Upper lobe of left lung (tissue), 6 donors: Measurements from ENCODE around the gene PRPF40B. TPM values are rescaled to one million over a fixed set of nuclear protein-coding genes. Genes with fewer than 3 reads are reported as not detected.

Experiments
- ATAC-seq, 2 donors: fragments of 200-7000 bp; cut with Tn5 transposase; one replicate each; pipeline ENCODE4 v1.9.1; 2022; ENCODE audit warnings: mild to moderate bottlenecking in 2 of 2, moderate library complexity in 2 of 2; ENCODE audit not compliant: low FRiP score in 2 of 2
- DNase-seq, 2 donors: peaks; one replicate each; pipeline ENCODE4 v3.0.0-alpha.2; 2019 to 2020
- H3K27ac ChIP-seq, 4 donors: fragments of 200-600 bp; sonication (generic); one replicate each; pipeline ENCODE4 v1.5.1; 2016 to 2019
- H3K27me3 ChIP-seq, 4 donors: fragments of 200-600 bp; sonication (generic); one replicate each; pipeline ENCODE4 v1.5.1; 2017 to 2019
- H3K36me3 ChIP-seq, 4 donors: fragments of 200-600 bp; sonication (generic); one replicate each; pipeline ENCODE4 v1.5.1; 2016 to 2019
- H3K4me1 ChIP-seq, 4 donors: fragments of 200-600 bp; sonication (generic); one replicate each; pipeline ENCODE4 v1.5.1; 2018 to 2019
- H3K4me3 ChIP-seq, 4 donors: fragments of 200-600 bp; sonication (generic); one replicate each; pipeline ENCODE4 v1.5.1; 2017 to 2019; ENCODE audit warnings: mild to moderate bottlenecking in 2 of 4, moderate library complexity in 1 of 4
- H3K9me3 ChIP-seq, 4 donors: fragments of 200-600 bp; sonication (generic); one replicate each; pipeline ENCODE4 v1.5.1; 2018 to 2019
- EP300 ChIP-seq, 4 donors: sonication (generic); formaldehyde crosslinking; IDR thresholded peaks; one replicate each; pipeline ENCODE4 v1.5.1; 2017; ENCODE audit warnings: antibody characterized with exemption in 4 of 4, control low read depth in 2 of 4
- POLR2A ChIP-seq, 4 donors: fragments of 450-650 bp; IDR thresholded peaks; one replicate each; pipeline ENCODE4 v1.5.1; 2016 to 2017; ENCODE audit warnings: antibody characterized with exemption in 4 of 4, mild to moderate bottlenecking in 2 of 4
- POLR2AphosphoS5 ChIP-seq, 2 donors: sonication (generic); formaldehyde crosslinking; IDR thresholded peaks; one replicate each; pipeline ENCODE4 v1.5.1; 2017; ENCODE audit warnings: antibody characterized with exemption in 2 of 2
- WGBS, 2 donors: methylation state at CpG; one replicate each; pipeline ENCODE4 v1.1.5; 2017 to 2018; 5-methylcytosine and 5-hydroxymethylcytosine counted together
- total RNA-seq, 6 donors: library from RNA; depleted of rRNA in 4 of 6; stranded (reverse); fragments of >200 nt in 4 of 6; gene quantifications; one replicate each; pipeline versions ENCODE4 v1.1.0 to v1.2.1, GENCODE V29; 2016 to 2021
- TF ChIP-seq, protein P1 (sequence below), 6 experiments: fragments of 450-650 bp in 4 of 6; fragments of 200-600 bp in 2 of 6; sonication (generic) in 2 of 6; IDR thresholded peaks; one replicate each; pipeline ENCODE4 v1.5.1; 2016 to 2019; ENCODE audit warnings: antibody characterized with exemption in 6 of 6
- donor health status: DM: no; HTN: no; CAD: no; lungs with moderate emphysema.
- donor health status: DM: no; HTN: yes; CAD: no; lungs with severe emphysema.

The PRPF40B gene
- total RNA-seq = 10 to 100 TPM; 10.8 to 63.9 (median 16.9) TPM

DNA sequence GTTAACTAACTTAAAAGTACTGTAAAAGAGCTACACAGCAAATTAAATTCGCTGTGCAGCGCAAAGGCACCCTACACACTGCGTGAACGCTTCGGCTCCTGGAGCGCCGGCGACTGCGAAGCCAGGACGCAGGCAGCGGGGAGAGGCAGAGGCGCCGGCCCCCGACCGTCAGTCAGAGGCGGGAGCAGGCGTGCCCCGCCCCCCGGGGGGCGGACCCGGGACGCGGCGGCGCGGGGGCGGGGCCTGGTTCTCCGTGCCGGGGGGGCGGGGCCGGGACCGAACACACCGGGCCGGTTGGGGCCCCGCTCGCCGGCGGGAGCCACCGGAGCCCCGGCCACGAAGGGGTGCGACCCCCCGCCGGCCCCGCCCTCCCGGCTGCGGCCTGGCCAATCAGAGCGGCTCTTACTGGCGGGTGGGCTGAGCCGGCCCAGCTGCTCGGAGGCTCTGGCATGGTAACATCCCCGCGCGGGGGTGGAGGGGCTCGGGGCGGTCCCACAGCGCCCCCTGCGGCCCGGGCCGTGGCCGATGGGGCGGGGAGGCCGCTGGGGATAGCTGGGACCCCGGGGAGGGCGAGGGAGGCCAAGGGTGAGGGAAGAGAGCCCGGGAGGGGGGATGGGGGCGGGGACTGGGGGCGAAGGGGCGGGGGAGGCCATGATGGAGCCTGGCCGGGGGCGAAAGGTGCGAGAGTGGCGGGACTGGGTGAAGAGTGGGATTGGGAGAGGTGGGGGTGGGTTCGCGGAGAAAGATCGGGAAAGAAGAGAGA is at the start of gene PRPF40B:
Gene PRPF40B, plus strand, starts transcription at position 420 of the 763 bp plus-strand sequence. Its CDS starts 30 bp downstream, at position 450.
- Histone ChIP-seq H3K36me3 (no peaks in the 10 kb centered on the region), H3K4me1 (peaks cover 10 to 25% (median 14%) of the 10 kb centered on the region in 4 donors), H3K4me3 (peak within 1 kb of the TSS; percentile 50 to 71 (median 66)), H3K27me3 (no peaks in the 10 kb centered on the region), H3K27ac (peak within 1 kb of the TSS; percentile 76 to 88 (median 83)), H3K9me3 (no peaks in the 10 kb centered on the region)
- DNase-seq (peak; percentile 94 to 97), ATAC-seq (peak; percentile 93 to 96)
- TF ChIP-seq EP300 (IDR thresholded peaks at IDR 0.05) = no peak
- TF ChIP-seq, protein P1, sequence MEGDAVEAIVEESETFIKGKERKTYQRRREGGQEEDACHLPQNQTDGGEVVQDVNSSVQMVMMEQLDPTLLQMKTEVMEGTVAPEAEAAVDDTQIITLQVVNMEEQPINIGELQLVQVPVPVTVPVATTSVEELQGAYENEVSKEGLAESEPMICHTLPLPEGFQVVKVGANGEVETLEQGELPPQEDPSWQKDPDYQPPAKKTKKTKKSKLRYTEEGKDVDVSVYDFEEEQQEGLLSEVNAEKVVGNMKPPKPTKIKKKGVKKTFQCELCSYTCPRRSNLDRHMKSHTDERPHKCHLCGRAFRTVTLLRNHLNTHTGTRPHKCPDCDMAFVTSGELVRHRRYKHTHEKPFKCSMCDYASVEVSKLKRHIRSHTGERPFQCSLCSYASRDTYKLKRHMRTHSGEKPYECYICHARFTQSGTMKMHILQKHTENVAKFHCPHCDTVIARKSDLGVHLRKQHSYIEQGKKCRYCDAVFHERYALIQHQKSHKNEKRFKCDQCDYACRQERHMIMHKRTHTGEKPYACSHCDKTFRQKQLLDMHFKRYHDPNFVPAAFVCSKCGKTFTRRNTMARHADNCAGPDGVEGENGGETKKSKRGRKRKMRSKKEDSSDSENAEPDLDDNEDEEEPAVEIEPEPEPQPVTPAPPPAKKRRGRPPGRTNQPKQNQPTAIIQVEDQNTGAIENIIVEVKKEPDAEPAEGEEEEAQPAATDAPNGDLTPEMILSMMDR (IDR thresholded peaks at IDR 0.05) = peak; percentile 57 to 79 (median 66)
- TF ChIP-seq POLR2AphosphoS5 (IDR thresholded peaks at IDR 0.05) = peak; percentile 59 to 83
- peak; percentile 30 to 85 (median 50) for TF ChIP-seq POLR2A (IDR thresholded peaks at IDR 0.05)
- WGBS, 2 donors = 4% methylated on average over 12 to 20 of the region's 76 CpGs

DNA sequence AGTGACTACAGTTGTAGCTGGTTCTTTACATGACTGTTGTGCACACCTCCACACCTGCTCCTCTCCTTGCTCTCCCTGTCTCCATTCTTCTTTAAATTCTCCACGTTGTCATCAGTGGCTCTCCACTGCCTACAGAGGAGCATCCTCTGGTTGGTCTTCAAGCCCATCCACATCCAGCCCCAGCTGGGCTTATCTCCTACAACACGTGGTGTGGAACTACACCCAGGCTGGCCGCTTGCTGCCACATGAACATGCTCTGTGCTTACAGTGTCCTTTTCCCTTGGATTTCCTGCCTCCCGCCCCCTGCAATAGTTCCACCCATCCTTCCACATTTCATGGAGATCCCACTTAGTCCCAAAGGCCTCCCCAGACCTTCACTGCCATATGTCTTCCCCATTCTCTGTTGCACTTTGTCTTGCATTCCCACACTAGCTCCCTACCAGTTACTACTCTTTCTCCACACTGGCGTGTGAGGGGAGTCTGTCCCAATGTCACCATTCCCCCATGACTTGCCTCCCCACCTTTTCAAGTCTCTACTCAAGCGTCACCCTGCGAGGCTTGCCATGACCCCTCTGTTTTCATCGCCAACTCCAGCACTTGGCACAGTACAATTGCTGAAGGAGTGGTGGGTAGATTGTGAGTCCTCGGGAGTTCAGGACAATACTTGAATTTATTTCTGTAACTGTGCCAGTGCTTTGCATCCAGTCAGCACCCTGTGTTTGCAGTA is 45.6 kb upstream of the PRPF40B start:
- Histone ChIP-seq H3K27me3 (no peaks in the 10 kb centered on the region), H3K9me3 (no peaks in the 10 kb centered on the region), H3K4me3 (no peak overlapping the region), H3K27ac (no peak overlapping the region), H3K36me3 (peaks cover 0 to 9% (median 2%) of the 10 kb centered on the region in 4 donors), H3K4me1 (peaks cover 0 to 8% (median 2%) of the 10 kb centered on the region in 4 donors)
- ATAC-seq (no peak), DNase-seq (no peak)
- 75 to 78% methylated on average over 9 of the region's 9 CpGs for WGBS, 2 donors
- TF ChIP-seq EP300 (IDR thresholded peaks at IDR 0.05) (no peak), POLR2A (IDR thresholded peaks at IDR 0.05) (no peak), POLR2AphosphoS5 (IDR thresholded peaks at IDR 0.05) (no peak)
- TF ChIP-seq, protein P1 (IDR thresholded peaks at IDR 0.05) = no peak

DNA sequence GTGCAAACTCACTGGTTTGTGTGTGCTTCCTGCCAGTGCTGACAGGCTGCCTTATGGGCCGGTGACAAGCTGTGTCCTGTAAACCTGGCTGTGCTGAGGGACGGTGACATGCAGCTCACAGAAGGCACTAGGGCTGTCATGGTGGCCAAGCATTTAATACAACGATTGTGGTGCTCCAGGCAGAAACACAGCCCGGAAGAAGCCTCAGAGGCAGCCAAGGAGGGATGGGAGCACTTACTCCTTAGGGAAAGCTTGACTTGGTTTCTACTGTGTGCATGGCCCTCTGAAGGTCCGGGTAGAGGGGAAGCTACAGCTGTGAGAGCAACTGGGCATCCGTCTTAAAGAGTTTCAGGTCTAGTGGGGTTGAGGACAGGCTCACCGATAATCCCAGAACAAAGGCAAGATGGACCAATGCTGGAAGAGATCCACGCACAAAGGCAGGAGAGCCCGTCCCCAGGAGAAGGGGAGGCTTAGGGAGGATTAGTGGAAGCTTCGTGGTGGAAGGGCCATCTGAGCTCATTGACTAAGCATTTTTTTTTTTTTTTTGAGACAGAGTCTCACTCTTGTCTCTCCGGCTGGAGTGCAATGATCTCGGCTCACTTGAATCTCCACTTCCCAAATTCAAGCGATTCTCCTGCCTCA is 44.8 kb upstream of the PRPF40B start:
- Histone ChIP-seq H3K36me3 (peaks cover 0 to 8% (median 4%) of the 10 kb centered on the region in 4 donors), H3K9me3 (no peaks in the 10 kb centered on the region), H3K4me3 (no peak overlapping the region), H3K27ac (no peak overlapping the region), H3K4me1 (peaks cover 0 to 8% (median 2%) of the 10 kb centered on the region in 4 donors), H3K27me3 (no peaks in the 10 kb centered on the region)
- 91 to 94% methylated on average over 7 to 13 of the region's 13 CpGs for WGBS, 2 donors
- TF ChIP-seq POLR2A (IDR thresholded peaks at IDR 0.05) (no peak), POLR2AphosphoS5 (IDR thresholded peaks at IDR 0.05) (no peak), EP300 (IDR thresholded peaks at IDR 0.05) (no peak)
- TF ChIP-seq, protein P1 (IDR thresholded peaks at IDR 0.05) = no peak
- ATAC-seq (no peak), DNase-seq (no peak)

DNA sequence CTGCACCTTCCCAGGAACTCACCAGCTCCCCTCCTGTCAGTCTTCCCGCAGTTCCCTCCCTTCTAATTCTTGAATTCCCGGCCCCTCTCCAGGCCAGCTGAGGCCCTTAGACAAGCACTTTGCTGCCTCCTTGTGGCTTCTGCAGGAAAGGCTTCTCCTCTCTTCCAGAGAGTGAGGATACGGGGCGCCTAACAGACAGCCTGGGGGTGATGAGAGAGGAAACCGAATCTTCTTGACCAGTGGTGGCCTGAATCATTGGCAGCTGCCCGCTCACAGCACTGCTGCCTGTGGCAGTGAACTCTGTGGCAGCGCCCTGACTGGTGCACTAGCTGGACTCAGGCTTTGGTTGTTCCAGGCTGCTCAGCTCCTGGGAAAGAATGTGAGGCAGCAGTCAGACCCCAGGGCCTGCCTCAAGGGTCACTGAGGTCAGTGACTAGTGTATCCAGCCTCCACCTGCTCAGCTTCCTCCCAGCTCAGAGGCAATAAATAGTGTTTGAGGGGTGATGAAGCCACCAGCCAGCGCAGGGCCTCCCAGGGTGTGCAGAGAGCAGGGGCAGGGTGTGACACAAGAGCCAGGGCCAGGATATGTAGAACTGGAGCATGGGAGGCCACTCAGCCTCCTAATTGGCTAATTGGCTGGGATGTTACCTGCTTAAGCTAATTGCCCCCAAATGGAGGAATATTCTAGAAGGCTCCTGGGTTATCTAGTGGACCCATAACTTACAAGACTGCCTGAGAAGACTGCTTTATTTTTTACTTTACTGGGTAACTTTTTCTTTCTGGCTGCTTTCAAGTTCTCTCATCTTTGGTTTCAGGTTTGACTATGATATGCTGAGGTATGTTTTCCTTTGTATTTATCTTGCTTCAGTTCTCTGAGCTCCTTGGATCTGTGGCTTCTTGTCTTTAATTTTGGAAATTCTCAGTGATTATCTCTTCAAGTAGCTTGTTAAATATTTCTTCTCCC is 42.5 kb upstream of the PRPF40B start:
- no peak for TF ChIP-seq POLR2AphosphoS5 (IDR thresholded peaks at IDR 0.05)
- TF ChIP-seq, protein P1 (IDR thresholded peaks at IDR 0.05) = peak; percentile 60 to 79 (median 70)
- H3K36me3 ChIP-seq = peaks cover 0 to 5% (median 3%) of the 10 kb centered on the region in 4 donors
- 31 to 43% methylated on average over 6 to 8 of the region's 8 CpGs for WGBS, 2 donors
- no peak overlapping the region for H3K27ac ChIP-seq
- ATAC-seq (peak; percentile 68 to 85), DNase-seq (peak in 1 of 2 donors; percentile 75)
- H3K27me3 ChIP-seq = no peaks in the 10 kb centered on the region
- H3K9me3 ChIP-seq = no peaks in the 10 kb centered on the region
- H3K4me3 ChIP-seq = no peak overlapping the region
- H3K4me1 ChIP-seq = peaks cover 0 to 8% (median 2%) of the 10 kb centered on the region in 4 donors
